GM12873 (cell line): ENCODE results near the gene CPNE8.

Experiments
- TF ChIP-seq, protein P1 (sequence below): IDR thresholded peaks from 2 replicates; pipeline ENCODE4 v1.5.1; 2012; ENCODE audit warnings: low read depth, mild to moderate bottlenecking, moderate library complexity, low read length, control low read depth; ENCODE audit not compliant: insufficient read depth; ENCODE audit errors: missing control alignments

Gene CPNE8

DNA sequence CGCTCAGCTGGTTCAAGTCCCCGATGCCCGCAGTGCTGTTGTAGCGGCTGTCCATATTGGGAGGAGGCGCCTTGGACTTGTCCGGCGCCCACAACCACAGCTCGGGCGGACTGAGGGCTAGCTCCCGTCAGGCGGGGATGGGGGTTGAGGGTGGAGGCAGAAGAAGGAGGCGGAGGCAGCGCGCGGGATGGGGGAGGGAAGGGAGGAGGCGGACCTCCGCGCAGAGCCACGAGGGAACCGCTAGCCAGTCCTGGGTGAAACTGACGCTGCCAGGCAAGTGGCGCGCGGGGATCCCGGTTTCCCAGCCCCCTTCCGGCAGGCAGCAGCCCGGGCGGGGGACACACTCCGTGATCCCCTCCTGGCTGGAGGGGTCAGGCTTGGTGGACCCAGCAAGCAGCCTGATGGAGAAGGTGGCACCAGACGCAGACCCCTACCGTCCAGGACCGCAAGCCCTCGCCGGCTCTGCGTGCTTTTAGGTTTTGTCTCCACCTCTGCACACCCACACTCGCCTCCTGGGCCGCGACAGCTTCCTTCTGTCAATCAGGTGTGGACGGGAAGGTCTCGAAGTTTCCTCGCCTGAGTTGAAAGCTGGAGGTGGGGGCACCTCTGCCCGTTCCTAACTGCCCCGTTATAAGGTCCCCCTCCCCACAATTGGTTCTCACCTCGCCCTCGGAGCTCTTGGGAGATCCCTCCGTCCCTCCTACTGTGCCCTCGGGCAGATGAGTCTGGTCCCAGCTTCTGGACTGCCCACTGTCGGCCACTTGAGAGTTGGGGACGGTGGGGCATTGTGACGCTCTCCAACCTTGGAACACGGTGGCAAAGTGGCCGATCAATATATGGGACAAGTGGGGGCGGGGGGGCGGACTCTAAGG is at the start of gene CPNE8:
Gene CPNE8 (minus strand): TSS at position 112 of the 872 bp plus-strand sequence. CDS start 57 bp downstream, at position 55.
- TF ChIP-seq, protein P1, sequence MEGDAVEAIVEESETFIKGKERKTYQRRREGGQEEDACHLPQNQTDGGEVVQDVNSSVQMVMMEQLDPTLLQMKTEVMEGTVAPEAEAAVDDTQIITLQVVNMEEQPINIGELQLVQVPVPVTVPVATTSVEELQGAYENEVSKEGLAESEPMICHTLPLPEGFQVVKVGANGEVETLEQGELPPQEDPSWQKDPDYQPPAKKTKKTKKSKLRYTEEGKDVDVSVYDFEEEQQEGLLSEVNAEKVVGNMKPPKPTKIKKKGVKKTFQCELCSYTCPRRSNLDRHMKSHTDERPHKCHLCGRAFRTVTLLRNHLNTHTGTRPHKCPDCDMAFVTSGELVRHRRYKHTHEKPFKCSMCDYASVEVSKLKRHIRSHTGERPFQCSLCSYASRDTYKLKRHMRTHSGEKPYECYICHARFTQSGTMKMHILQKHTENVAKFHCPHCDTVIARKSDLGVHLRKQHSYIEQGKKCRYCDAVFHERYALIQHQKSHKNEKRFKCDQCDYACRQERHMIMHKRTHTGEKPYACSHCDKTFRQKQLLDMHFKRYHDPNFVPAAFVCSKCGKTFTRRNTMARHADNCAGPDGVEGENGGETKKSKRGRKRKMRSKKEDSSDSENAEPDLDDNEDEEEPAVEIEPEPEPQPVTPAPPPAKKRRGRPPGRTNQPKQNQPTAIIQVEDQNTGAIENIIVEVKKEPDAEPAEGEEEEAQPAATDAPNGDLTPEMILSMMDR, result no peak

DNA sequence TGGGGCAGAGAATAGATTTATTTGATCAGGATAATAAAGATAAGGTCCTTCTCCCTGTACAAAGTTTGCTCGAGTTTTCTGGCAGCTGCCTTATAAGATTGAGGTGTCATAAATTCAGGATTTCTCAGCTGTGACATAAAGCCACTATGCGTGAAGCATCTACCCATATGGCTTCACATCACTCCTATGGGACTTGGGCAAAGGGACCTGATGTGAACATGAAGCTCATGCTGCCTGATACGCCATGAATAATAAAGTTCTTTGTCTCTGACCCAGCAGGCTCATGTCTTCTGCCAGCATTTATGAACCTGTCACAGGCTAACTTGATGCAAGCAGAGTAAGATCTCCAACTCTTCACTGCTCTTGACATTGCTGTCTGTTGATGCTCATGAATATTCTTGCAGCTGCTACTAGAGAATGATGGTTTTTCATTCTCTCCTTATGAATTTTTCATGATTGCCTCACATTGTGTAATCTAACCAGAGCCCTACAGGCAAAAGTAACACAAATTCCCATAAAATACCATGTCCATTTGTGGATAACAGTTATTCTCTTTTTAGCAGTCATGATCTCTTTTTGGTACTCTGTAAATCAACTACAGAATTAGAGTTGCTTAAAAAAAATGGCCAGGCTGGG is 49.0 kb upstream of the CPNE8 start:
- TF ChIP-seq, protein P1, result no peak

DNA sequence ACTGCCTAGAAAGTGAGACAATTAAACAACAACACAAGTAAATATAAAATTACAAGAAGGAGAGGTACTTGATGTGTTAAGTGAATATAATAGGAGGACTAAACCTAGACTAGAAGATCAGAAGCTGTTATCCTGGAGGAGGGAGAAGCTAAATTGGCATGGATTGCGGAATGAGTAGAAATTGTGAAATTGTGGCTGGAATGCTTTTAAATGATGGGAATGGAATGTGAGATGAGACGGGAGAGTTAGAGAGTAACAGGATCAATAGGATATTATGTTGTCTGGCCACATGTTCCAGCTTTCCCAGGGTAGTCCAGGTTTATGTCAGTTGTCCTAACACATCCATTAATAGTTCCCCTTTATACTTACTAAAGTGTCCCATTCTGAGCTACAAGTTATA is 44.0 kb upstream of the CPNE8 start:
- TF ChIP-seq, protein P1, result no peak

DNA sequence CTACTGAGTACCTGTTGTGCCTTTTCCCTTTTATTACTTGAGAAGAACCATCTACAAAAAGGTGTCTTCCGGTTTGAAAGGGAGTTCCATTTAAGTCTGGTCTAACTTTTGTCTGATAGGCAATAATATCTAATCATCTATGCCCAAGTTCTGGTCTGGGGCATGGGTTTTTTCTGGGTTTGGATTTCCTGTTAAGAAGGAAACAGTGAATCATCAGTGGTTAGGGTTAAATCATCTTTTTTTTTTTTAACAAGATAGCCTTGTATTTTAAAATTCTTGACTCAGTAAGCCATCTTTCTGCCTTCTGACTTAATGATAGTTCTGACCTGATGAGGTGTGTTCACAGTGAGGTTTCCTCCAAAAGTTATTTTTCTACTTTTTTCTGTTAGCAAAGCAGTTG is 29.3 kb upstream of the CPNE8 start:
- TF ChIP-seq, protein P1, result no peak

DNA sequence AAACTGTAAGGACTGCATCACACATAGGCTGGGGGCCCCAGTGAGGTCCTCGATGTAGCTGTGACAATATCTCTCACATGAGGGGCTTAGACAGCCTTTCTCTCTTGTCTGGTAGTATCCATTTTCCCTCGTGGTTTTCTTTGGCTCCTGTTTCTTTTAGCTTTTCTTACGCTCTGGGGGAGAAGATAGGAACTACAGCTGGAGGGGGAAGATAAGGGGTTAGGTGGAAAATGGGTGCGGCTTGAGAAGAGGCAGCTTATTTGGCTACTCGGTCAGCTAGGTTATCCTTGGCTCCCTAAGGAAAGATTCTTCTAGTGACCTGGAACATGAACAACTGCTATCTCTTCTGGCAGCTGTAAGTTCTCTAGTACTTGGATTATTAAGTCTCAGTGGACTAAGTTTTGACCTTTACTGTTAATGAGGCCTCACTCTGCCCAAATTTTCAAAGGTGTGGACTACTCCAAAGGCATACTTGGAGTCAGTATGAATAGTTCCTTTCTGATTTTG is 28.7 kb upstream of the CPNE8 start:
- TF ChIP-seq, protein P1, result no peak

DNA sequence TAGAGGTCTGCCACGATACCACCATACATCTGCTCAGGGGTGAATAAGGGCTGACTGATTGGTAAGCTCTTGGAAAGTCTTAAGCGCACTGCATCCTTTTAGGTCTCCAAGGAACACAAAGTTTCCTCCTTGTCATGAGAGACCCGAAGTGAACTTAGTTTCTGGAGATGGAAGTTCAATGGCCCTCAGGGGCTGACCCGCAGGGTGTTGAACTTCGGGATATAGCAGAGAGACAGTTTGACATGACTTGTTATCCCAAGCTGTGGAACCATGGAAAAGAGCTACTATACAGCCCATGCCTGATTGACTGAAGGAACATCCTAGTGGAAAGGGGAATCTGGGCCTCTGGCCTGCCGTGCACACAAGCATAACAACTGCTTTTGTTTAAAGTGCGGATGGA is 26.9 kb upstream of the CPNE8 start:
- TF ChIP-seq, protein P1, result no peak

DNA sequence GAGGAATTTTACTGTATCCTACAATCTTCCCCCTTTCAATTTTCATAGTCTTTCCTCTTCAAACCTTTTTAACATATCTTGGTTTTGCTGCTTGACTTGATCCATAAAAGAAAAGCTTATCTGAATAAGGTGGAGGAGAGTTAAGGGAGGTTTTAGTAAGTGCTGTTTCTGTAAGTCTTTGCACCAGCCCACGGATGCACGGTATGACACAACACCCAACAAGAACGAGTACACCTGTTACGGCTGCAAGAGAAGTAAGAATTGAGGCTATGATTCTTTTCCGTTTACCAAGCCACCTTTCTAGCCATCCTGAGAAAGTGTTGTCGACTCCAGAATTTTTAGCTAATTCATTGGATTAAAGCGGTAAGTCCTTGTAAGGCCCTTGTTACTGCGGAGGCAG is 26.1 kb upstream of the CPNE8 start:
- TF ChIP-seq, protein P1, result no peak
